HEK293 (cell line): ENCODE measurements around the gene GRIN3A.

Experiments
- CTCF ChIA-PET: fragments of 350-600 bp; formaldehyde crosslinking; extraction: SDS; loops from one replicate; lab custom pipeline; 2021; ENCODE audit warnings: antibody characterized with exemption; lab: Yijun Ruan, JAX
- POLR2A ChIA-PET: fragments of 300-600 bp; formaldehyde crosslinking; extraction: SDS; loops from one replicate; lab custom pipeline; 2020; ENCODE audit warnings: antibody characterized with exemption, inconsistent platforms; lab: Yijun Ruan, JAX
- H3K27ac ChIP-seq: fragments of 200-500 bp; sonication (Bioruptor generic); 2 replicates; pipeline ENCODE4 v1.5.1; 2014; ENCODE audit warnings: low read depth, low read length, control low read depth, inconsistent platforms; ENCODE audit errors: extremely low read depth
- H3K36me3 ChIP-seq, 2 experiments: fragments of 200-500 bp in 1 of 2; sonication (Bioruptor generic) in 1 of 2; 1 replicate in 1 of 2; 2 replicates in 1 of 2; pipeline ENCODE4 v1.5.1; 2014 to 2017; ENCODE audit warnings: inconsistent platforms in 2 of 2, low read length in 2 of 2; ENCODE audit not compliant: control insufficient read depth in 2 of 2, insufficient read depth in 1 of 2
- H3K4me1 ChIP-seq: fragments of 200-500 bp; sonication (Bioruptor generic); 2 replicates; pipeline ENCODE4 v1.5.1; 2014; ENCODE audit warnings: mild to moderate bottlenecking, low read length, inconsistent platforms; ENCODE audit not compliant: control insufficient read depth, insufficient read depth
- H3K4me3 ChIP-seq: 2 replicates; pipeline ENCODE4 v1.5.1; 2011; ENCODE audit warnings: low read depth, mild to moderate bottlenecking, control low read depth, low read length, moderate library complexity
- H3K9me3 ChIP-seq: fragments of 200-500 bp; sonication (Bioruptor generic); 2 replicates; pipeline ENCODE4 v1.5.1; 2014; ENCODE audit warnings: low read depth, low read length, inconsistent platforms; ENCODE audit not compliant: control insufficient read depth, insufficient read depth
- HOXA7 ChIP-seq: sonication (generic); formaldehyde crosslinking; IDR thresholded peaks from 2 replicates; pipeline ENCODE4 v1.8.1; 2022; ENCODE audit warnings: missing genetic modification reagents, borderline replicate concordance
- IKZF3 ChIP-seq: fragments of 450-650 bp; IDR thresholded peaks from 2 replicates; pipeline ENCODE4 v1.5.0; 2018; ENCODE audit warnings: missing biosample characterization, mild to moderate bottlenecking, missing genetic modification characterization, moderate library complexity
- KLF17 ChIP-seq: fragments of 450-650 bp; formaldehyde crosslinking; IDR thresholded peaks from 2 replicates; pipeline ENCODE4 v1.5.1; 2016; ENCODE audit warnings: missing biosample characterization, missing genetic modification characterization
- PATZ1 ChIP-seq: fragments of 450-650 bp; formaldehyde crosslinking; IDR thresholded peaks from 2 replicates; pipeline ENCODE4 v1.5.1; 2016; ENCODE audit warnings: missing biosample characterization, missing genetic modification characterization
- PRDM4 ChIP-seq: fragments of 450-650 bp; formaldehyde crosslinking; IDR thresholded peaks from 2 replicates; pipeline ENCODE4 v1.5.1; 2017; ENCODE audit warnings: missing biosample characterization, missing genetic modification characterization
- TRIM28 ChIP-seq: IDR thresholded peaks from 2 replicates; pipeline ENCODE4 v1.6.1; 2011; ENCODE audit warnings: low read length, control low read depth, borderline replicate concordance
- ZBTB44 ChIP-seq: fragments of 450-650 bp; IDR thresholded peaks from 2 replicates; pipeline ENCODE4 v1.5.1; 2018; ENCODE audit warnings: missing biosample characterization, mild to moderate bottlenecking, missing genetic modification characterization
- ZBTB48 ChIP-seq: fragments of 450-650 bp; formaldehyde crosslinking; IDR thresholded peaks from 2 replicates; pipeline ENCODE4 v1.5.1; 2016; ENCODE audit warnings: missing biosample characterization, missing genetic modification characterization
- ZNF114 ChIP-seq: fragments of 450-650 bp; formaldehyde crosslinking; IDR thresholded peaks from 2 replicates; pipeline ENCODE4 v1.5.0; 2017; ENCODE audit warnings: missing biosample characterization, missing genetic modification characterization
- ZNF211 ChIP-seq: fragments of 450-650 bp; formaldehyde crosslinking; IDR thresholded peaks from 2 replicates; pipeline ENCODE4 v1.5.1; 2016; ENCODE audit warnings: low read depth, missing biosample characterization, missing genetic modification characterization
- ZNF248 ChIP-seq: fragments of 450-650 bp; formaldehyde crosslinking; IDR thresholded peaks from 2 replicates; pipeline ENCODE4 v1.5.1; 2017; ENCODE audit warnings: missing biosample characterization, missing genetic modification characterization
- ZNF274 ChIP-seq, 2 experiments: fragments of 200-500 bp in 1 of 2; fragments of 450-650 bp in 1 of 2; sonication (Bioruptor generic) in 1 of 2; formaldehyde crosslinking in 1 of 2; IDR thresholded peaks; 2 replicates each; pipeline versions ENCODE4 v1.5.1 to v1.6.1; 2014 to 2016; ENCODE audit warnings: borderline replicate concordance in 1 of 2, inconsistent platforms in 1 of 2, low read length in 1 of 2, missing biosample characterization in 1 of 2, missing genetic modification characterization in 1 of 2
- ZNF488 ChIP-seq: fragments of 450-650 bp; formaldehyde crosslinking; IDR thresholded peaks from 2 replicates; pipeline ENCODE4 v1.5.1; 2016; ENCODE audit warnings: missing biosample characterization, missing genetic modification characterization
- ZNF513 ChIP-seq: fragments of 450-650 bp; IDR thresholded peaks from 2 replicates; pipeline ENCODE4 v1.5.1; 2018; ENCODE audit warnings: missing biosample characterization, missing genetic modification characterization
- ZNF521 ChIP-seq: fragments of 450-650 bp; formaldehyde crosslinking; IDR thresholded peaks from 2 replicates; pipeline ENCODE4 v1.5.1; 2017; ENCODE audit warnings: missing biosample characterization, mild to moderate bottlenecking, missing genetic modification characterization
- ZNF555 ChIP-seq: fragments of 450-650 bp; formaldehyde crosslinking; conservative IDR thresholded peaks from 2 replicates; pipeline ENCODE4 v1.5.1; 2017; ENCODE audit warnings: missing biosample characterization, mild to moderate bottlenecking, missing genetic modification characterization, inconsistent platforms
- ZNF621 ChIP-seq: fragments of 450-650 bp; formaldehyde crosslinking; IDR thresholded peaks from 2 replicates; pipeline ENCODE4 v1.5.1; 2017; ENCODE audit warnings: missing biosample characterization, missing genetic modification characterization
- ZNF624 ChIP-seq: fragments of 450-650 bp; formaldehyde crosslinking; IDR thresholded peaks from 2 replicates; pipeline ENCODE4 v1.5.1; 2017; ENCODE audit warnings: missing biosample characterization, missing genetic modification characterization
- ZNF670 ChIP-seq: fragments of 450-650 bp; formaldehyde crosslinking; IDR thresholded peaks from 2 replicates; pipeline ENCODE4 v1.5.1; 2016; ENCODE audit warnings: missing biosample characterization, missing genetic modification characterization, low read depth
- ZNF704 ChIP-seq: fragments of 450-650 bp; formaldehyde crosslinking; IDR thresholded peaks from 2 replicates; pipeline ENCODE4 v1.5.1; 2016; ENCODE audit warnings: missing biosample characterization, missing genetic modification characterization
- ZNF747 ChIP-seq: fragments of 450-650 bp; formaldehyde crosslinking; IDR thresholded peaks from 2 replicates; pipeline ENCODE4 v1.5.1; 2016; ENCODE audit warnings: missing biosample characterization, missing genetic modification characterization
- ZNF792 ChIP-seq: fragments of 450-650 bp; formaldehyde crosslinking; IDR thresholded peaks from 2 replicates; pipeline ENCODE4 v1.5.1; 2016; ENCODE audit warnings: missing biosample characterization, missing genetic modification characterization

The GRIN3A gene

GRCh38 chr9:101528015-101528414 lies 210.4 kb downstream of the GRIN3A start (continued):
- no peak for TF ChIP-seq ZNF555 (tag by site-specific recombination)

GRCh38 chr9:101527066-101527465 lies 211.4 kb downstream of the GRIN3A start:
- no peak for TF ChIP-seq ZNF274 (IDR thresholded peaks at IDR 0.05; ENCODE audit: low read length)
- no peak for TF ChIP-seq ZNF274 (tag by site-specific recombination; IDR thresholded peaks at IDR 0.05; ENCODE audit: borderline replicate concordance)
- no peak for TF ChIP-seq ZNF621
- no peak for TF ChIP-seq ZNF624
- TF ChIP-seq PRDM4 (tag by site-specific recombination): no peak
- no peak for TF ChIP-seq ZNF211 (tag by site-specific recombination)
- TF ChIP-seq ZNF670 (tag by site-specific recombination): no peak
- TF ChIP-seq ZNF114 (tag by site-specific recombination): no peak
- no peak for TF ChIP-seq ZNF488 (tag by site-specific recombination)
- no peak for TF ChIP-seq ZNF521 (tag by site-specific recombination)
- TF ChIP-seq ZBTB44 (tag by site-specific recombination): no peak
- no peak for TF ChIP-seq HOXA7 (CRISPR knock-in tag)
- H3K4me1 ChIP-seq: no peaks in the 10 kb centered on the region
- no peaks in the 10 kb centered on the region for H3K9me3 ChIP-seq
- no peak overlapping the region for H3K27ac ChIP-seq
- ChIA-PET POLR2A (interaction anchor here (1.4 kb wide), 1 partner anchor 41 kb away, joined by 3 read pairs; a partner anchor contains a TSS), CTCF (interaction anchor here (0.6 to 19.2 kb wide), 3 partner anchors 41 to 78 kb away, joined by 4 to 396 read pairs (median 8); no protein-coding TSS in a partner anchor)
- no peak overlapping the region for H3K4me3 ChIP-seq
- H3K36me3 ChIP-seq: no peaks in the 10 kb centered on the region

- POLR2A ChIA-PET: no interaction called here
- CTCF ChIA-PET: interaction anchor here (0.9 to 19.2 kb wide), 3 partner anchors 33 to 75 kb away, joined by 4 to 396 read pairs (median 11); no protein-coding TSS in a partner anchor
- TF ChIP-seq ZBTB48 (tag by site-specific recombination): no peak
- TF ChIP-seq ZNF513 (tag by site-specific recombination): no peak
- no peak for TF ChIP-seq TRIM28
- TF ChIP-seq ZNF704 (tag by site-specific recombination): no peak
- TF ChIP-seq ZNF747 (tag by site-specific recombination): no peak
- no peak for TF ChIP-seq PATZ1 (tag by site-specific recombination)
- no peak for TF ChIP-seq ZNF248
- no peak for TF ChIP-seq KLF17 (tag by site-specific recombination)
- no peak for TF ChIP-seq ZNF792
- no peak for TF ChIP-seq IKZF3 (tag by site-specific recombination)
Measured at GRCh38 chr9:101524371-101524770, 214.1 kb downstream of the GRIN3A start.

More at GRCh38 chr9:101524371-101524770, 214.1 kb downstream of the GRIN3A start:
- no peaks in the 10 kb centered on the region for H3K9me3 ChIP-seq
- H3K36me3 ChIP-seq: no peaks in the 10 kb centered on the region
- H3K4me1 ChIP-seq: no peaks in the 10 kb centered on the region
- no peak overlapping the region for H3K27ac ChIP-seq
- no peak overlapping the region for H3K4me3 ChIP-seq
